Skin epidermis (tissue), 12 donors: ENCODE data around the gene CAMKK2.
A peak's percentile ranks its signal among the peaks of the same experiment; 100 is the strongest.
"Not testable (repeated sequence)": the region's sequence is repeated elsewhere in the genome, so short reads cannot be mapped to it uniquely, and the experiment has no call there.

Source experiments
- H3K27ac ChIP-seq, 21 experiments: fragments of 200-600 bp; sonication (generic) in 11 of 21; one replicate each; pipeline ENCODE4 v1.5.0; 2020; ENCODE audit warnings: mild to moderate bottlenecking in 3 of 21, inconsistent platforms in 2 of 21, moderate library complexity in 2 of 21
- H3K4me3 ChIP-seq, 7 experiments: fragments of 200-600 bp; sonication (generic) in 2 of 7; one replicate each; pipeline ENCODE4 v1.5.0; 2020; ENCODE audit warnings: inconsistent platforms in 2 of 7, mild to moderate bottlenecking in 2 of 7, moderate library complexity in 1 of 7

Gene CAMKK2

GRCh38 chr12:121300083-121300819 is 3.7 kb upstream of the CAMKK2 start:
- Histone ChIP-seq H3K4me3 (no peak overlapping the region), H3K27ac (no peak overlapping the region)

DNA sequence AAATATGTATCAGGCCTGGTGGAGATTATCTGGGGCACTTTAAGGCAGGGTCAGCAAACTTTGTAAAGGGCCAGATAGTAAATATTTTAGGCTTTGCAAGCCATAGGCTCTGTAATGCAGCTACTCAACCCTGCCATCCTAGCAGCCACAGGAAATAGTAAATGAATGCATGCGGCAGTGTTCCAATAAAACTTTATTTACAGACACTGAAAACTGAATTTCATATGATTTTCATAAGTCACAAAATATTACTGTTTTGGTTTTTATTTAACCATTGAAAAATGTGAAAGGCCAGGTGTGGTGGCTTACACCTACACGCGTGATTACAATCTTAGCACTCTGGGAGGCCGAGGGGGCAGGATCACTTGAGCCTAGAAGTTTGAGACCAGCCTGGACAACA is 3.2 kb upstream of the CAMKK2 start:
- no peak overlapping the region for H3K27ac ChIP-seq
- H3K4me3 ChIP-seq = no peak overlapping the region

DNA sequence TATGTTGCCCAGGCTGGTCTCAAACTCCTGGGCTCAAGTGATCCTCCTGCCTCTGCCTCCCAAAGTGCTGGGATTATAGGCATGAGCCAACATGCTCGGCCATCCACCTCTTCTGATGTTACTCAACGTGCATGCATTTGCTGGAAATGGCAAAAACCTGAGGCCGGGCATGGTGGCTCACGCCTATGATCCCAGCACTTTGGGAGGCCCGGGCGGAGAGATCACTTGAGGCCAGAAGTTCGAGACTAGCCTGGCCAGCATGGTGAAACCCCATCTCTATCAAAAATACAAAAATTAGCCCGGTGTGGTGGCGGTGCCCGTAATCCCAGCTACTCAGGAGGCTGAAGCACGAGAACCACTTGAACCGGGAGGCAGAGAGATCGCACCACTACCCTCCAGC is 1.9 kb upstream of the CAMKK2 start:
- not testable (repeated sequence) for H3K4me3 ChIP-seq, H3K27ac ChIP-seq

DNA sequence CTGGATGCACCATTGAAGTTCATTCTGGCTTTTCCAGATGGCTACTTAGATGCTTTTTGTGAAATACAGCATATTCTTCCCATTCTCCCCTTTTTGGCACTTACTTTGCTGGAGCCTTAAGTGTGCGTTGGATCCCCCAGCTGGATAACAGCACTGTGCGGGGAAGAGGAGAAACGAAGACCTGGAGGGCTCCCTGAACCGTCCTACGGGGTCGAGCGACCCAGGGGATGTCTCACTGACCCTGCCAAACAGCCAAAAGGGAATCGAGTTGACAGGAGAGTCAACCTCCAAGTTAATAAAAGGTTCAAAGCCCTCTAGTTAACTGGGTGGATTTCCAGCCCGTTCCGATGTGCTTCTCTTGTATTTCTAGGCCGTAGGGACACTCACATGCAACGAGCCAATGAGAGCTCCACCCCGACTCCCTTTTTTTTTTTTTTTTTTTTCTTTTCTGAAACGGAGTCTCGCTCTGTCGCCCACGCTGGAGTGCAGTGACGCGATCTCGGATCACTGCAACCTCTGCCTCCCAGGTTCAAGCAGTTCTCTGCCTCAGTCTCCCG is 1.0 kb upstream of the CAMKK2 start:
- Histone ChIP-seq H3K27ac (peak overlapping the region in 20 of 21 experiments; percentile 33 to 94 (median 84)), H3K4me3 (peak overlapping the region; percentile 43 to 99 (median 93))

DNA sequence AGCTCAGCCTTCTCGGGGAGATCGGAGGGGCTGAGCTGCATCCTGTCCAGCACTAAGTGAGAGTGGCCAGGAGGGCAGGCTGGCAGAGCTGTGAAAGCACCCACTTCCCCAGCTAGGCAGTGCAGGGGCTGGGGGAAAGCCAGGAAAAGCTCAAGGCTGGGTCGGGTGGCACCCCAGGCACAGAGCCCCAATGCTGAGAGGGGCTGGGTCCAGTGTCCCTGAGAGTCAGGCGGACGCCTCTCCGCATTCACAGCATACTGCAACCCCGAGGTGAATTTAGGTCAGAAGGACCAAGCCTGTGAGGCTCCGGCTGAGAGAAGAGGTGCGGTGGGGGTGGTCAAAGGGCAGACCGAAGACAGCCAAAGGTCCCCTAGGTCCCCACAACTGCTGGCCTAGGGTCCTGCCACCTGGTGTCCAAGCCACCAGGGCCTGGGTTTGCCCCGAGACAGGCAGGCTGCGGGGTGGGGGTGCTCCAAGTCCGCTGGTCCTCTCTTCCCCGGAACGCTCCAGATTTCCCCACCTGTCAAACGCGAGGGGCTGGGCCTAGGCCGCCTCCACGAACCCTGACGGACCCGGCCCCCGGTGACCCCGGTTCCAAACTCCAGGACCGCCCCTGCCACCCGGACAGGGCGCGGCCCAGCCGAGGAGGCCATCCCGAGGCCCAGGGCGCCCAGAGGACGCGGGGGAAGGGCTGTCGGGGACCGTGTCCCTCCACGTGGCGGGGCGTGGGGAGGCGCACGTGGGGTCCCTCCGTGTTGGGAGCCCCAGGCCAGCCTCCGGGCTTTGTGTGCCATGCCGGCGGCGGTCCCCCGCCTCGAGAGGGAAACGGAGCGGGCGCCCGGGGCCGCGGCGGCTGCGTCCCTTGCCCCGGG is 527 bp downstream of the CAMKK2 start:
- peak overlapping the region; percentile 76 to 97 (median 90) for H3K27ac ChIP-seq
- peak overlapping the region; percentile 63 to 99 (median 93) for H3K4me3 ChIP-seq

DNA sequence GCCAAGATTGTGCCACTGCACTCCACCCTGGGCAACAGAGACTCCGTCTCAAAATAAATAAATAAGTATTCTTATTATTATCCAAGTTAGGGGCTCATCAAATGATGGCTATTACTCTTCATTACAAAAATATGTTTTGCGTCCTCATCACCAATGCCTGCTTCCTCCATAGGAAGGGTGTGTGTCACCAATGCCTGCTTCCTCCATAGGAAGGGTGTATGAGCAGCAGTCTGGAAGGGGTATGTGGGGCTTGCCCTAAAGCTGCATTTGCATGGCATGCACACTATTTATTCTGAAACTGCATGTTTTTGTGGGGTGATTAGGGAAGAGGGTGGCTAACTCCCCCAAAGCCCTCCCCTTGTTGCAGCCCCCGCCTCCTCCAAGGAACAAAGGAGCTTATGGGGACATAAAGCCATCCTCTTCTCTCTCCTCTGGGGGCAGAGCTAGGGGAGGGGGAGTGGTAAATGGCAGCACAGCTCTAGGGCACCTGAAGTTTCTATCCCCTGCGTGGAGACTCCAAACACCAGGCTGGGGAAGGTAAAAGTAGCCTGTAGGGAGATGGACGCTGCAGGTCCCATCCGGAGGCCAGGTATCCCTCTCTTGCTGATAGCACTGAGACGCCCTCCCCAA is 1.3 kb downstream of the CAMKK2 start:
- Histone ChIP-seq H3K4me3 (peak overlapping the region; percentile 63 to 99 (median 93)), H3K27ac (peak overlapping the region in 17 of 21 experiments; percentile 76 to 97 (median 92))

GRCh38 chr12:121294151-121294889 is 2.2 kb downstream of the CAMKK2 start:
- peak overlapping the region in 1 of 7 experiments; percentile 3 for H3K4me3 ChIP-seq
- no peak overlapping the region for H3K27ac ChIP-seq

DNA sequence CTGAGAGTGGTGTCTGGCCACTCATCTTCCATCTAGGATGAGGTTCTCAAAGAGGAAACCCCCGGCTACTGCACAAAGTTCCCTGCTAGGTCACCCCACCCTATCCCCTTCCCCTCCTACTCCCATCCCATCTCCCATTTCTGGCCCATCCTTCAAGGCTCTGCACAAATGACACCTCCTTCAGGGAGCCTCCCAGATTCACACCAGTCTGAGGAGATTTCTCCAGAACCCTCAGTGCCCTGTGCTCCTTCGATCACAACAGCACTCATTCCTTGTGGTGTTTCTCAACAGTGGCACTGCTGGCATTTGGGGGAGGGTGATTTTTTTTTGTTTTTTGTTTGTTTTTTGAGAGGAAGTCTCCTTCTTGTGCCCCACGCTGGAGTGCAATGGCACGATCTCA is 2.9 kb downstream of the CAMKK2 start:
- H3K27ac ChIP-seq = no peak overlapping the region
- H3K4me3 ChIP-seq = no peak overlapping the region

- Histone ChIP-seq H3K4me3 (no peak overlapping the region), H3K27ac (no peak overlapping the region)
These were observed 6.1 kb downstream of the CAMKK2 start for GRCh38 chr12:121290410-121290809.

- no peak overlapping the region for H3K4me3 ChIP-seq
- peak overlapping the region in 1 of 21 experiments; percentile 18 for H3K27ac ChIP-seq
These were observed 6.5 kb downstream of the CAMKK2 start for GRCh38 chr12:121289962-121290361.

- no peak overlapping the region for H3K4me3 ChIP-seq
- H3K27ac ChIP-seq = peak overlapping the region in 4 of 21 experiments; percentile 13 to 43 (median 23)
These were observed 7.5 kb downstream of the CAMKK2 start for GRCh38 chr12:121288986-121289385.

DNA sequence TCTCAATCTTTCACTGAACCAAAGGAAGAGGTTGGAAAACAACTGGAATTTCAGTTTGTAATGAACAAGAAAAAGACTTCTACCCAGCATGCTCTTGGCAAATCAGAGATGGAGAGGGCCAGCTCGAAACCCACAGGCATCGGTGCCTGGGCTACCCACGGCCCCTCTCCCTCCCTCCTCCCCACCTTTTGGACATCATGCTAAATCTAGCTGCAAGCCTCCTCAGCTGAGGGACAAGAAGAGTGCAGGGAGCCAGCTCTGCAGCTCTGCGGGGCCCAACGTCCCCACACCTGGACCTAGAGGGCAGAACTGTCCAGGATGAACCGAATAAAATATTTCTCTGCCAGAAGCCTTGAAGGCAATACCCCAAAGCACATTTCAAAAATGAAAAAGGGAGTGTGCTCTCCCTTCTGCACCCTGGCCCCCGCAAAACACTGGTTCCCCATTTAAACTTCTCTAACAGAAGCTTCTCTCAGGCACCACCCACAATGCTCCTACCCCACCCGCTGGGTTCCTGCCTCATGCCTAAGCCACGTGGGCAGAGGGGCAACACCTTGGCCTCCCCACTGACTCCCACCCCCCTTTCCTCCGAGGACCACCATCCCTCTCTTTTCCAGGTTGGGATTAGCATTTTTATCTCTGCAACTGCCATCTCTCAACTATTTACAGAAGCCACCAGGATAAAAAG is 8.2 kb downstream of the CAMKK2 start:
- Histone ChIP-seq H3K4me3 (no peak overlapping the region), H3K27ac (peak overlapping the region in 2 of 21 experiments; percentile 13 to 18)

DNA sequence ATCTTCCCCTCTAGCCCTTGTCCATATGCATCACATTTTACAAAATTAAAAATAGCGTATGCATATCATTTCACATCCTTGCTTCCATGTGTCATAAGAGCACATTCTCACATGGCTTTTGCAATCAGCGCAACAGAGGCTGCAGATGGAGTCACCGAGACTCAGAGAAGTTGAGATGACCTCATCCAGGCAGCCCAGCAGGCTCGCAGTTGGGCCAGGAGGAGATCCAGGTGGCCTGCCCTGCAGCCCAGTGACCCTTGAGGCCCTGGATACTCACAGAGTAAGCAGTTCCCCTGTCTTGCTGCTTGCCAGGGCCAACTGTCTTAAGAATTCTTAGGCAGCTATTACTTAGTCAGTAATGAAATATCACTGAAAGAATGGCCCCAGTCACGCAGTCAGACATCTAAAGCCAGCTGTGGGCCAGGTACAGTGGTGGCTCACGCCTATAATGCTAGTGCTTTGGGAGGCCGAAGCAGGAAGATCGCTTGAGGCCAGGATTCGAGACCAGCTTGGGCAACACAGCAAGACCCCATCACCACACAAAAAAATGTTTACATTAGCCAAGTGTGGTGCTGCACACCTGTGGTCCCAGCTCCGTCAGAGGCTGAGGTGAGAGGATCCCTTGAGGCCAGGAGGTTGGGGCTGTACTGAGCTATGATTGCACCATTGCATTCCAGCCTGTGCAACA is 9.1 kb downstream of the CAMKK2 start:
- Histone ChIP-seq H3K27ac (no peak overlapping the region), H3K4me3 (no peak overlapping the region)

DNA sequence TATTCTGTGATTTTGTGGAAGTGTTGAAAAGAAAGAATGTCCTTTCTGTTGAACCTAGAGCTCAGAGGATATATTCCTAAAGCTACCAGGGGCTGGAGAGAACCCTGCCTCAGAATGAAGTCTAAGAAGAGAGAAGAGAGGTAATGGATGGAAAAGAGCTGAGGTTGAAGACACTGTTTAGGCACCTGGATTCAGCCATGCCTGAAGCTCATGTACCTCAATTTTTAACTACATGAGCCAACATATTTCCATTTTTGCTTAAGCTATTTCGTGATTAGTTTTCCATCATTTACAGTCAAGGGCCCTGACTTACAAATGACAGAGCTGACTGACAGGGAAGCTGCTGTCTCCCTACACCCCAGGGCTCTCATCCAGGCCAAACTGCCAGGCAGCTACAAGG is 10.7 kb downstream of the CAMKK2 start:
- Histone ChIP-seq H3K27ac (no peak overlapping the region), H3K4me3 (no peak overlapping the region)

DNA sequence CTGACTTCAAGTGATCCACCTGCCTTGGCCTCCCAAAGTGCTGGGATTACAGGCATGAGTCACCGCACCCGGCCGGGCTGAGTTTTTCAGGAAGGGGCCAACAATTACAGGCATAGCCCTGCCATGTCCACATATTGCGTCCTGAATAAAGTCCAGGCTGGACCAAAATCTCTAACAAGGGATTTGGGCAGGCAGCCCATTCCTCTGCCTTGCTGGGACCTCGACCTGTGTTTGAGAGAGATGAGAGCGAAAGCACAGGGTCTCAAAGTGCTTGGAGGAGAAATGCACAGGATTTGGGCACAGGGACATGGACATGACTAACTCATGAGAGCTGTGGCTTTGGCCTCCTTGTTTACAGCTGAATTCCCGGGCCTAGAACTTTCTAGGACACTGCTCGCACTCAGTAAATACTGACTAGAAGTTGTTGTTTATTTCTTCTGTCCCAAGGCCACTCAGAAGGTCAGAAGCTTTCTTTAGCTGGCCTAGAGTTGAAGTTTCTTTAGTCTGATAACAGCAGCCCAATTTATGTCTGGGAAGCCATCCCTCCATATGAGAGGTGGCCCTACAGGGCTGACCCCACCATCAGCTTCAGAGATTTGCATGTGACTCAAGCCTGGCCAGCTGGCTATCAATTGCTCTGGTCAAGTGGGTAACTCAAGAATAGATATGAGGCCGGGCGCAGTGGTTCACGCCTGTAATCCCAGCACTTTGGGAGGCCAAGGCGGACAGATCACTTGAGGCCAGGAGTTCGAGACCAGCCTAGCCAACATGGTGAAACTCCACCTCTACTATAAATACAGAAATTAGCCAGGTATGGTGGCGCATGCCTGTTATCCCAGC is 11.7 kb downstream of the CAMKK2 start:
- H3K27ac ChIP-seq = peak overlapping the region in 5 of 21 experiments; percentile 6 to 59 (median 48)
- no peak overlapping the region for H3K4me3 ChIP-seq

GRCh38 chr12:121283841-121284240 is 12.7 kb downstream of the CAMKK2 start:
- Histone ChIP-seq H3K27ac (no peak overlapping the region), H3K4me3 (no peak overlapping the region)

- H3K27ac ChIP-seq = no peak overlapping the region
These were observed 13.1 kb downstream of the CAMKK2 start for GRCh38 chr12:121283388-121283787.

More at GRCh38 chr12:121283388-121283787, 13.1 kb downstream of the CAMKK2 start:
- no peak overlapping the region for H3K4me3 ChIP-seq
